Panc1 (cell line): Measurements from ENCODE around the gene FNIP1. TPM values are rescaled to one million over a fixed set of nuclear protein-coding genes. Genes with fewer than 3 reads are reported as not detected.

Source experiments
- ATAC-seq: fragments of 200-7000 bp; cut with Tn5 transposase; 2 replicates; pipeline ENCODE4 v1.9.1; 2020; ENCODE audit warnings: mild to moderate bottlenecking, moderate library complexity
- BruUV-seq: library from RNA; stranded (reverse); fragments of 400-500 nt; replicated peaks from 2 replicates; lab custom pipeline; 2021; lab: Mats Ljungman, UMichigan
- CTCF ChIA-PET: fragments of 300-600 bp; sonication (Branson Sonifier 250); formaldehyde crosslinking; loops from one replicate; lab custom pipeline; 2022; ENCODE audit warnings: antibody characterized with exemption; lab: Charles Lee
- POLR2A ChIA-PET: fragments of 300-600 bp; sonication (Branson Sonifier 250); formaldehyde crosslinking; loops from one replicate; lab custom pipeline; 2022; ENCODE audit warnings: antibody characterized with exemption; lab: Charles Lee
- DNase-seq: peaks from one replicate; pipeline ENCODE4 v3.0.0-alpha.2; 2010; ENCODE audit warnings: low read depth, low spot score
- H3K27ac ChIP-seq: 2 replicates; pipeline ENCODE4 v1.5.1; 2011; ENCODE audit warnings: mild to moderate bottlenecking, low read length, inconsistent platforms
- H3K27me3 ChIP-seq: fragments of 200-500 bp; sonication (Bioruptor generic); 2 replicates; pipeline ENCODE4 v1.6.0; 2014; ENCODE audit warnings: low read length, inconsistent platforms; ENCODE audit not compliant: control insufficient read depth, insufficient read depth
- H3K36me3 ChIP-seq: fragments of 200-500 bp; sonication (Bioruptor generic); 2 replicates; pipeline ENCODE4 v1.5.1; 2014; ENCODE audit warnings: inconsistent platforms, mild to moderate bottlenecking, low read length, moderate library complexity; ENCODE audit not compliant: control insufficient read depth, insufficient read depth
- H3K4me1 ChIP-seq: 2 replicates; pipeline ENCODE4 v1.5.1; 2011; ENCODE audit warnings: inconsistent platforms, mild to moderate bottlenecking, low read length, moderate library complexity; ENCODE audit not compliant: control insufficient read depth, insufficient read depth
- H3K4me3 ChIP-seq, 2 experiments: 2 replicates each; pipeline ENCODE4 v1.5.1; 2011 to 2012; ENCODE audit warnings: low read depth in 2 of 2, low read length in 2 of 2, mild to moderate bottlenecking in 2 of 2, inconsistent platforms in 1 of 2, moderate library complexity in 1 of 2
- H3K9me3 ChIP-seq: fragments of 200-500 bp; sonication (Bioruptor generic); 2 replicates; pipeline ENCODE4 v1.5.1; 2014; ENCODE audit warnings: low read depth, mild to moderate bottlenecking, inconsistent platforms, low read length, moderate library complexity; ENCODE audit not compliant: control insufficient read depth, insufficient read depth
- CTCF ChIP-seq: fragments of 450-650 bp; IDR thresholded peaks from 2 replicates; pipeline ENCODE4 v1.5.1; 2017; ENCODE audit warnings: mild to moderate bottlenecking
- POLR2AphosphoS5 ChIP-seq: IDR thresholded peaks from 2 replicates; pipeline ENCODE4 v1.6.1; 2012; ENCODE audit warnings: mild to moderate bottlenecking, low read depth, low read length, moderate library complexity
- REST ChIP-seq, 2 experiments: IDR thresholded peaks; 2 replicates each; pipeline ENCODE4 v1.6.1; 2011 to 2012; ENCODE audit warnings: low read depth in 2 of 2, control low read depth in 1 of 2, low read length in 1 of 2, mild to moderate bottlenecking in 1 of 2, moderate library complexity in 1 of 2; ENCODE audit not compliant: insufficient read depth in 1 of 2
- SIN3A ChIP-seq: IDR thresholded peaks from 2 replicates; pipeline ENCODE4 v1.6.1; 2012; ENCODE audit warnings: low read depth, mild to moderate bottlenecking, low read length, moderate library complexity, borderline replicate concordance; ENCODE audit not compliant: insufficient read depth
- TCF7L2 ChIP-seq: IDR thresholded peaks from 2 replicates; pipeline ENCODE4 v1.6.1; 2011; ENCODE audit warnings: mild to moderate bottlenecking, low read depth, low read length, inconsistent platforms
- in situ Hi-C: cut with HindIII; loops from 2 replicates; pipeline ENCODE4 v1.10.0; 2016; ENCODE audit warnings: low sequenced_read_pairs, low pct_unique_long_range_greater_than_20kb
- intact Hi-C: fragments of 100-400 bp; cut with micrococcal nuclease; formaldehyde crosslinking; loops from one replicate; pipeline ENCODE4 v1.10.0; 2022; ENCODE audit not compliant: unreplicated experiment
- total RNA-seq: library from RNA; stranded (reverse); gene quantifications from one replicate; pipeline ENCODE4 v1.2.1, GENCODE V29; 2021; ENCODE audit not compliant: unreplicated experiment

Gene FNIP1
- total RNA-seq, 1 experiment from 2014 or later = 48.3 TPM

- POLR2A ChIA-PET = no interaction called here
- no peak for DNase-seq
- no TSS peak for BruUV-seq
- Histone ChIP-seq H3K9me3 (peaks cover 5% of the 10 kb centered on the region; the same call in 1 of the 2 replicates), H3K27ac (no peak overlapping the region), H3K36me3 (no peaks in the 10 kb centered on the region), H3K27me3 (no peaks in the 10 kb centered on the region), H3K4me3 (no peak overlapping the region), H3K4me1 (peaks cover 14% of the 10 kb centered on the region; the same call in 1 of the 2 replicates)
- CTCF ChIA-PET = no interaction called here
- no peak for ATAC-seq
- intact Hi-C loops (no loop called here), in situ Hi-C loops (no loop called here)
- TF ChIP-seq SIN3A (no peak), REST (IDR thresholded peaks at IDR 0.05; ENCODE audit: insufficient read depth in 1 of 2, low read depth in 2 of 2, low read length in 1 of 2) (no peak), CTCF (no peak), TCF7L2 (no peak), POLR2AphosphoS5 (no peak)
Measured at GRCh38 chr5:131767891-131768290, 28.9 kb downstream of the FNIP1 start.

- TF ChIP-seq REST (IDR thresholded peaks at IDR 0.05; ENCODE audit: insufficient read depth in 1 of 2, low read depth in 2 of 2, low read length in 1 of 2) = no peak
- no peak for TF ChIP-seq SIN3A
- TF ChIP-seq TCF7L2 = no peak
- TF ChIP-seq POLR2AphosphoS5 = no peak
- TF ChIP-seq CTCF = no peak
- Histone ChIP-seq H3K27ac (no peak overlapping the region), H3K9me3 (peaks cover 5% of the 10 kb centered on the region; the same call in 1 of the 2 replicates), H3K4me3 (no peak overlapping the region), H3K4me1 (peaks cover 12% of the 10 kb centered on the region; the same call in 1 of the 2 replicates), H3K27me3 (no peaks in the 10 kb centered on the region), H3K36me3 (no peaks in the 10 kb centered on the region)
- ATAC-seq (no peak), DNase-seq (no peak)
- intact Hi-C loops = no loop called here
- ChIA-PET CTCF (no interaction called here), POLR2A (no interaction called here)
- no TSS peak for BruUV-seq
- in situ Hi-C loops = no loop called here
Measured at GRCh38 chr5:131766689-131767088, 30.1 kb downstream of the FNIP1 start.
